H1 (cell line): ENCODE measurements around the gene NDUFB1.

ENCODE experiments used
- BCL11A ChIP-seq, 2 experiments: IDR thresholded peaks; one replicate each; pipeline ENCODE4 v1.6.1; 2011; ENCODE audit warnings: low read depth in 2 of 2, low read length in 2 of 2, mild to moderate bottlenecking in 2 of 2
- CHD1 ChIP-seq: IDR thresholded peaks from 2 replicates; pipeline ENCODE4 v1.6.1; 2012; ENCODE audit warnings: low read depth, low read length, improper control_type of control experiment
- CTCF ChIP-seq, 3 experiments: IDR thresholded peaks; 1 replicate in 2 of 3; 2 replicates in 1 of 3; pipeline versions ENCODE4 v1.5.1 to v1.6.1; 2011; ENCODE audit warnings: low read length in 3 of 3, mild to moderate bottlenecking in 3 of 3, inconsistent platforms in 2 of 3, low read depth in 1 of 3, moderate library complexity in 1 of 3; ENCODE audit not compliant: insufficient read depth in 1 of 3; ENCODE audit errors: control extremely low read depth in 1 of 3
- EP300 ChIP-seq, 2 experiments: IDR thresholded peaks; 1 replicate in 1 of 2; 2 replicates in 1 of 2; pipeline ENCODE4 v1.6.1; 2011 to 2012; ENCODE audit warnings: low read depth in 2 of 2, low read length in 2 of 2, mild to moderate bottlenecking in 2 of 2, borderline replicate concordance in 1 of 2, inconsistent platforms in 1 of 2, moderate library complexity in 1 of 2
- JUND ChIP-seq: IDR thresholded peaks from 2 replicates; pipeline ENCODE4 v1.6.1; 2011; ENCODE audit warnings: mild to moderate bottlenecking, improper control_type of control experiment, low read length
- KDM1A ChIP-seq: fragments of 200-600, 300-600 bp; sonication (generic); IDR thresholded peaks from 2 replicates; pipeline ENCODE4 v1.7.1; 2016; ENCODE audit warnings: mild to moderate bottlenecking, low read length, borderline replicate concordance
- POLR2A ChIP-seq, 2 experiments: IDR thresholded peaks; 1 replicate in 1 of 2; 2 replicates in 1 of 2; pipeline ENCODE4 v1.6.1; 2011; ENCODE audit warnings: low read depth in 2 of 2, low read length in 2 of 2, mild to moderate bottlenecking in 2 of 2; ENCODE audit errors: control extremely low read depth in 1 of 2
- SIN3A ChIP-seq, 2 experiments: IDR thresholded peaks in 1 of 2; conservative IDR thresholded peaks in 1 of 2; 2 replicates each; pipeline ENCODE4 v1.6.1; 2011 to 2012; ENCODE audit warnings: low read length in 2 of 2, improper control_type of control experiment in 1 of 2, low read depth in 1 of 2, mild to moderate bottlenecking in 1 of 2
- TAF1 ChIP-seq: IDR thresholded peaks from 2 replicates; pipeline ENCODE4 v1.6.1; 2011; ENCODE audit warnings: mild to moderate bottlenecking, low read depth, low read length
- TAF7 ChIP-seq: optimal IDR thresholded peaks from 2 replicates; pipeline ENCODE3; 2011; ENCODE audit warnings: low read depth, mild to moderate bottlenecking, inconsistent platforms, low read length, moderate library complexity, borderline replicate concordance

- TF ChIP-seq POLR2A (IDR thresholded peaks at IDR 0.05; ENCODE audit: control extremely low read depth in 1 of 2, low read depth in 2 of 2, low read length in 2 of 2): no peak
- TF ChIP-seq EP300 (IDR thresholded peaks at IDR 0.05; ENCODE audit: borderline replicate concordance in 1 of 2, low read depth in 2 of 2, low read length in 2 of 2): no peak
- TF ChIP-seq TAF1: no peak
- TF ChIP-seq KDM1A: no peak
- TF ChIP-seq JUND: no peak
- no peak for TF ChIP-seq CTCF (IDR thresholded peaks at IDR 0.05; ENCODE audit: control extremely low read depth in 1 of 3, insufficient read depth in 1 of 3, low read depth in 1 of 3, low read length in 3 of 3)
- TF ChIP-seq TAF7: no peak
- no peak for TF ChIP-seq CHD1
- no peak for TF ChIP-seq BCL11A (IDR thresholded peaks at IDR 0.05; ENCODE audit: low read depth in 2 of 2, low read length in 2 of 2)
- TF ChIP-seq SIN3A (conservative IDR thresholded peaks at IDR 0.05 in 1 of 2, IDR thresholded peaks at IDR 0.05 in 1 of 2; ENCODE audit: low read depth in 1 of 2, low read length in 2 of 2): no peak
Measured at GRCh38 chr14:92105073-92105892, 16.2 kb downstream of the NDUFB1 start.
